Endothelial cell (in vitro differentiated cells): ENCODE data around the gene TRIO. TPM values are rescaled to one million over a fixed set of nuclear protein-coding genes. Genes with fewer than 3 reads are reported as not detected.

Experiments used
- DNase-seq: peaks from one replicate; pipeline ENCODE4 v3.0.0; 2021; ENCODE audit warnings: low spot score
- H3K27ac Mint-ChIP-seq: one replicate; pipeline ENCODE4 v1.8.0; 2021; ENCODE audit warnings: mixed read lengths, inconsistent platforms; ENCODE audit not compliant: unreplicated experiment
- H3K27me3 Mint-ChIP-seq: one replicate; pipeline ENCODE4 v1.8.0; 2021; ENCODE audit warnings: mild to moderate bottlenecking, moderate library complexity, mixed read lengths, inconsistent platforms; ENCODE audit not compliant: unreplicated experiment
- H3K36me3 Mint-ChIP-seq: one replicate; pipeline ENCODE4 v1.8.0; 2021; ENCODE audit warnings: mild to moderate bottlenecking, low read depth, mixed read lengths, inconsistent platforms; ENCODE audit not compliant: unreplicated experiment
- H3K4me1 Mint-ChIP-seq: one replicate; pipeline ENCODE4 v1.8.0; 2021; ENCODE audit warnings: mild to moderate bottlenecking, mixed read lengths, inconsistent platforms; ENCODE audit not compliant: unreplicated experiment
- H3K4me3 Mint-ChIP-seq: one replicate; pipeline ENCODE4 v1.8.0; 2021; ENCODE audit warnings: mild to moderate bottlenecking, mixed read lengths, inconsistent platforms; ENCODE audit not compliant: unreplicated experiment
- H3K9me3 Mint-ChIP-seq: one replicate; pipeline ENCODE4 v1.8.0; 2021; ENCODE audit warnings: mixed read lengths, inconsistent platforms; ENCODE audit not compliant: unreplicated experiment
- total RNA-seq: library from RNA; stranded (reverse); fragmentation: NEBNext Ultra II Directional; extraction: Animal tissue kit (Norgen Biotek cat#: 25700); gene quantifications from one replicate; pipeline ENCODE4 v1.2.1, GENCODE V29; 2021; ENCODE audit not compliant: unreplicated experiment
- TF ChIP-seq, protein P1 (sequence below): fragments of 200-600 bp; sonication (generic); IDR thresholded peaks from one replicate; pipeline ENCODE4 v1.5.0; 2021; ENCODE audit warnings: antibody characterized with exemption; ENCODE audit not compliant: unreplicated experiment

The TRIO gene
- total RNA-seq, 1 donor from 2014 or later = 229 TPM

DNA sequence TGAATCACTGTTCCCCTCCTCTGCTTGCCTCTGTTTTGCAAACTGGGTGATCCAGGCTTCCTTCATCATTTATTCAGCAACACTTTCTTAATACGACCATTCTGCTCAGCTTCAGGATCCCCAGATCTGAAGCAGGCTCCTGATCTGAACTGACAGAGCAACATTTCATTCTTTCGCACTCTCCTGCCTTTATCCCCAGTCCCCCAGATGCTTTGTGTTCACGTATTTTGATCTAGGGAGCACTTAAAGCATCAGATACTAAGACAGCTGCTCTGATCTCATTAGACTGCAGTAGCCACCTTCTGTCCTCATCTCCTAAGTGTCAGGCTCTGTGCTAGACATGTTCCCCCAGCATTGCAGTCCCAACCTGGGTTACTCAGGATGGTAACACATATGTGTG is 158.0 kb downstream of the TRIO start:
- H3K27ac Mint-ChIP-seq = no peak overlapping the region
- H3K36me3 Mint-ChIP-seq = peaks cover 20% of the 10 kb centered on the region
- H3K4me3 Mint-ChIP-seq = no peak overlapping the region
- H3K4me1 Mint-ChIP-seq = no peaks in the 10 kb centered on the region
- no peaks in the 10 kb centered on the region for H3K9me3 Mint-ChIP-seq
- peaks cover 4% of the 10 kb centered on the region for H3K27me3 Mint-ChIP-seq
- TF ChIP-seq, protein P1, sequence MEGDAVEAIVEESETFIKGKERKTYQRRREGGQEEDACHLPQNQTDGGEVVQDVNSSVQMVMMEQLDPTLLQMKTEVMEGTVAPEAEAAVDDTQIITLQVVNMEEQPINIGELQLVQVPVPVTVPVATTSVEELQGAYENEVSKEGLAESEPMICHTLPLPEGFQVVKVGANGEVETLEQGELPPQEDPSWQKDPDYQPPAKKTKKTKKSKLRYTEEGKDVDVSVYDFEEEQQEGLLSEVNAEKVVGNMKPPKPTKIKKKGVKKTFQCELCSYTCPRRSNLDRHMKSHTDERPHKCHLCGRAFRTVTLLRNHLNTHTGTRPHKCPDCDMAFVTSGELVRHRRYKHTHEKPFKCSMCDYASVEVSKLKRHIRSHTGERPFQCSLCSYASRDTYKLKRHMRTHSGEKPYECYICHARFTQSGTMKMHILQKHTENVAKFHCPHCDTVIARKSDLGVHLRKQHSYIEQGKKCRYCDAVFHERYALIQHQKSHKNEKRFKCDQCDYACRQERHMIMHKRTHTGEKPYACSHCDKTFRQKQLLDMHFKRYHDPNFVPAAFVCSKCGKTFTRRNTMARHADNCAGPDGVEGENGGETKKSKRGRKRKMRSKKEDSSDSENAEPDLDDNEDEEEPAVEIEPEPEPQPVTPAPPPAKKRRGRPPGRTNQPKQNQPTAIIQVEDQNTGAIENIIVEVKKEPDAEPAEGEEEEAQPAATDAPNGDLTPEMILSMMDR = no peak
- DNase-seq = no peak

DNA sequence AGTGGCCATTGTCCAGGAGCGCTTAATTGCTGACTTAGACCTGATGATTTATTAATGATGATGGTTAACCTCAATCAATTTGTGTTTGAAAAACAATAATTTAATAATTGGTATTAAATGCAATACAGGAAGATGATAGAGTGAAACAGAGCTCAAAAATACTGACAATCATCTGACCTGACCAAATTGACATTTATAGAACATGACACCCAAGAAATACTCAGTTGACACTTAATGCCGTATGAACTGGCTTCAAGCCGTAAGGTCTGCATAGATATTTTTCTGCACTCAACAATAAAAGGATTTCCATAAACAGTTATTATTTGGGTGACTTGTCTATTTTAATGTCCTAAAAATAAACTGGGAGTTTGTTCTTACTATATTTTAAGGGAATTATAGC is 159.2 kb downstream of the TRIO start:
- peaks cover 5% of the 10 kb centered on the region for H3K27me3 Mint-ChIP-seq
- H3K9me3 Mint-ChIP-seq = no peaks in the 10 kb centered on the region
- no peak for DNase-seq
- H3K4me3 Mint-ChIP-seq = no peak overlapping the region
- TF ChIP-seq, protein P1 = no peak
- H3K4me1 Mint-ChIP-seq = no peaks in the 10 kb centered on the region
- no peak overlapping the region for H3K27ac Mint-ChIP-seq
- peaks cover 19% of the 10 kb centered on the region for H3K36me3 Mint-ChIP-seq

DNA sequence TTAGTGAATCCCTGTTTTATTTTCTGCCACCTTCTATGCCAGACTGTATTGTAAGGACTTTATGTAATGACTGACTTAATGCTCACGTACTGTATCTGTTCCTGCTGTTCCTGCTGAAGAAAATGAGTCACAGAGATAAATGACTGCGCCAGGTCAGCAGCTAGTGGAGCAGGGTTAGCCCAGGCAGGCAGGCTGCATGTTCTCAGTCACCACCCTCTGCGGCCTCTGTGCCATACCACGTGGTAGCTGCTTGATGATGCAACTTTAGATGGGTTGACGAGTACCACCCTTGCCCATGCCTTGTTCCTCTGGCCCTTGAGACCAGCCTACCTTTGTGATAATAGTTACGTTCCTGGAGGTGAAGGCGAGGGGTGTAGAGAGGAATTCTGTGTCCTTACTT is 161.9 kb downstream of the TRIO start:
- peaks cover 39% of the 10 kb centered on the region for H3K36me3 Mint-ChIP-seq
- no peak overlapping the region for H3K27ac Mint-ChIP-seq
- no peaks in the 10 kb centered on the region for H3K9me3 Mint-ChIP-seq
- TF ChIP-seq, protein P1 = no peak
- no peak for DNase-seq
- peaks cover 12% of the 10 kb centered on the region for H3K4me1 Mint-ChIP-seq
- no peak overlapping the region for H3K4me3 Mint-ChIP-seq
- peaks cover 5% of the 10 kb centered on the region for H3K27me3 Mint-ChIP-seq

DNA sequence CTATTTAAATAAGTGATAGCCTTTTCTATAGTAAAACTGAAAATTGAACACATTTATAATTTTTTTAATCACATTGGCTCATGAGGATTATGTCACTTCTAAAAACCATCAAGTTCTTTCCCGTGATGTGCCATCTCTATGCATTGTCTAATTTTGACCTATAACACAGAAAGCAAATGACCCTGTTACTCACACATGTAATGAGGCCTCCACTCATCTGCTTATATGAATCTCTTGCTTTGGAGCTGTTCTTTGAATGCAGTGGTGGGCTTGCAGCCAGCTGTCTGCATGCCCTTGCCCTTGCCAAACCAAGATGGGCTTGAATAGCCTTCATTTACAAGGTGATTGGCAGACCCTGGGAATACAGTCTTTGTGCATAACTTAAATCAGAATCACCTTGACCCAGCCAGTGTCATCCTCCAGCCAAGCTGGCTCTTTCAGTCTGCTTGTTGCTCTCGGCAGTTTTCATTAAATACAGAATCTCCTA is 163.2 kb downstream of the TRIO start:
- Mint-ChIP-seq H3K4me1 (peaks cover 12% of the 10 kb centered on the region), H3K27ac (no peak overlapping the region), H3K36me3 (peaks cover 39% of the 10 kb centered on the region), H3K9me3 (no peaks in the 10 kb centered on the region), H3K4me3 (no peak overlapping the region), H3K27me3 (peaks cover 5% of the 10 kb centered on the region)
- no peak for DNase-seq
- TF ChIP-seq, protein P1 = no peak

DNA sequence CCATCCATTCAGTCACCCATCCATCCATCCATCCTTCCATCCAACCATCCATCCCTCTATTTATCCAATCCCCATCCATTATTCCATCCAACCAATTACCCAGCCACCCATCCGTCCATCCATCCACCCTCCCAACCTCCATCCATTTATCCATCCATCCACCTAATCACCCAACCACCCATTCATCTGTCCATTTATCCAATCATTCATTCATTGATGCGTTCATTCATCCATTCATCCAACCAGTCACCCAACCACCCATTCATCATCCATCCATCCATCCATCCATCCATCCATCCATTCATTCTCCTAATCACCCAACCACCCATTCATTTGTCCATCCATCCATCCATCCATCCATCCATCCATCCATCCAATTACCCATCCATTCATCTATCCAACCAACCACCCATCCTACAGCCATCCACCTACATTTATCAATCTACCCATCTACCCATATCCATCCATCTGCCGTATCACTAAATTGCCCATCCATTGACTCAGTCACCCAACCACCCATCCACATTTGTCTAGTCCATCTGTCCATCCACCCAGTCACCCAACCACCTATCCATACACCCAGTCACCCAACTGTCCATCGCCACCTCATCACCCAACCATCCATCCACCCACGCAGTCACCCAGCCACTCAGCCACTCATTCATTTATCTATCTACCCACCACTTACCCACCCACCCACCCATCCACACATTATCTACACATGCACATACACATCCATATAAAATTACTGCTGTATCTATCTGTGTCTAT is 165.4 kb downstream of the TRIO start:
- H3K27ac Mint-ChIP-seq = no peak overlapping the region
- H3K4me3 Mint-ChIP-seq = no peak overlapping the region
- DNase-seq = no peak
- H3K4me1 Mint-ChIP-seq = peaks cover 12% of the 10 kb centered on the region
- TF ChIP-seq, protein P1 = no peak
- H3K9me3 Mint-ChIP-seq = no peaks in the 10 kb centered on the region
- H3K27me3 Mint-ChIP-seq = peaks cover 5% of the 10 kb centered on the region
- peaks cover 34% of the 10 kb centered on the region for H3K36me3 Mint-ChIP-seq
